Cerebellar cortex (tissue), 1 donor: ENCODE results near the gene IZUMO4.
"Not testable (repeated sequence)": the region's sequence is repeated elsewhere in the genome, so short reads cannot be mapped to it uniquely, and the experiment has no call there.

ENCODE experiments used
- DNase-seq: peaks from one replicate; pipeline ENCODE4 v3.0.0-alpha.2; 2015; ENCODE audit warnings: low spot score

The IZUMO4 gene

GRCh38 chr19:2123682-2124387 is 27.1 kb downstream of the IZUMO4 start:
- DNase-seq = no peak

GRCh38 chr19:2126879-2127518 is 30.3 kb downstream of the IZUMO4 start:
- DNase-seq = no peak

GRCh38 chr19:2127758-2128157 is 31.0 kb downstream of the IZUMO4 start:
- no peak for DNase-seq

GRCh38 chr19:2128252-2128651 is 31.5 kb downstream of the IZUMO4 start:
- not testable (repeated sequence) for DNase-seq

GRCh38 chr19:2129022-2129421 is 32.3 kb downstream of the IZUMO4 start:
- DNase-seq = no peak

GRCh38 chr19:2129486-2129885 is 32.8 kb downstream of the IZUMO4 start:
- no peak for DNase-seq

GRCh38 chr19:2129892-2130770 is 33.4 kb downstream of the IZUMO4 start:
- DNase-seq = no peak

- DNase-seq = not testable (repeated sequence)
These were observed 34.6 kb downstream of the IZUMO4 start for GRCh38 chr19:2131012-2131975.

- no peak for DNase-seq
These were observed 35.5 kb downstream of the IZUMO4 start for GRCh38 chr19:2132191-2132590.

GRCh38 chr19:2132731-2133490 is 36.2 kb downstream of the IZUMO4 start:
- DNase-seq = no peak

GRCh38 chr19:2135474-2136402 is 39.0 kb downstream of the IZUMO4 start:
- no peak for DNase-seq

- no peak for DNase-seq
These were observed 40.1 kb downstream of the IZUMO4 start for GRCh38 chr19:2136796-2137195.

GRCh38 chr19:2138061-2138728 is 41.5 kb downstream of the IZUMO4 start:
- DNase-seq = peak; percentile 37

GRCh38 chr19:2139385-2140137 is 42.8 kb downstream of the IZUMO4 start:
- DNase-seq = no peak

GRCh38 chr19:2140138-2140569 is 43.4 kb downstream of the IZUMO4 start:
- DNase-seq = no peak

GRCh38 chr19:2142173-2142829 is 45.6 kb downstream of the IZUMO4 start:
- DNase-seq = no peak

GRCh38 chr19:2144190-2144589 is 47.5 kb downstream of the IZUMO4 start:
- DNase-seq = no peak

- no peak for DNase-seq
These were observed 49.1 kb downstream of the IZUMO4 start for GRCh38 chr19:2145831-2146241.
